ENCODE results near the gene THSD4. TPM values are rescaled to one million over a fixed set of nuclear protein-coding genes. Genes with fewer than 3 reads are reported as not detected.

THSD4 gene
- total RNA-seq, 5 donors from 2014 or later (not counting 1 experiment from before 2014, with no cell fraction given): 0.03 to 0.23 (median 0.18) TPM; not detected in 2

GRCh38 chr15:71139241-71139640, 24.0 kb downstream of the THSD4 start:
- ATAC-seq (replicated peaks in 1 of 4) (no peak), DNase-seq (no peak)
- Histone ChIP-seq H3K36me3 (ENCODE audit: control insufficient read depth in 2 of 2, extremely low read depth in 1 of 2, insufficient read depth in 1 of 2, low read length in 1 of 2) (no peaks in the 10 kb centered on the region), H3K9me3 (no peaks in the 10 kb centered on the region), H3K27ac (ENCODE audit: low read length) (no peak overlapping the region), H3K27me3 (replicated peaks in 1 of 2; ENCODE audit: control insufficient read depth in 2 of 2, extremely low read depth in 1 of 2, insufficient read depth in 2 of 2, low read length in 1 of 2) (peaks cover 0 to 14% of the 10 kb centered on the region in 2 experiments), H3K4me3 (ENCODE audit: control insufficient read depth in 1 of 2, extremely low read depth in 1 of 2, low read length in 1 of 2) (no peak overlapping the region), H3K4me1 (ENCODE audit: control insufficient read depth in 1 of 2, extremely low read depth in 1 of 2, insufficient read depth in 2 of 2, low read length in 2 of 2) (no peaks in the 10 kb centered on the region)
- H3K9me3 Mint-ChIP-seq: no peaks in the 10 kb centered on the region
- WGBS (ENCODE audit: insufficient coverage): no CpG with 5 or more reads among the region's 1 CpG
- no peak overlapping the region for H3K4me3 Mint-ChIP-seq
- no peak overlapping the region for H3K27ac Mint-ChIP-seq
- H3K4me1 Mint-ChIP-seq: no peaks in the 10 kb centered on the region
- H3K36me3 Mint-ChIP-seq: no peaks in the 10 kb centered on the region
- CTCF ChIA-PET: no interaction called here
- H3K27me3 Mint-ChIP-seq: peaks cover 14 to 17% of the 10 kb centered on the region in 2 donors
- POLR2A ChIA-PET: no interaction called here

GRCh38 chr15:71141572-71141971, 26.3 kb downstream of the THSD4 start:
- no peak overlapping the region for H3K4me3 Mint-ChIP-seq
- no peaks in the 10 kb centered on the region for H3K36me3 Mint-ChIP-seq
- H3K9me3 Mint-ChIP-seq: no peaks in the 10 kb centered on the region
- WGBS (ENCODE audit: insufficient coverage): 75% methylated on average over 4 of the region's 5 CpGs
- H3K27me3 ChIP-seq (replicated peaks in 1 of 2; ENCODE audit: control insufficient read depth in 2 of 2, extremely low read depth in 1 of 2, insufficient read depth in 2 of 2, low read length in 1 of 2): peaks cover 0 to 11% of the 10 kb centered on the region in 2 experiments
- H3K36me3 ChIP-seq (ENCODE audit: control insufficient read depth in 2 of 2, extremely low read depth in 1 of 2, insufficient read depth in 1 of 2, low read length in 1 of 2): no peaks in the 10 kb centered on the region
- H3K27me3 Mint-ChIP-seq: peaks cover 13 to 15% of the 10 kb centered on the region in 2 donors
- no peaks in the 10 kb centered on the region for H3K9me3 ChIP-seq
- no peak overlapping the region for H3K27ac ChIP-seq (ENCODE audit: low read length)
- ChIA-PET POLR2A (no interaction called here), CTCF (no interaction called here)
- H3K4me1 ChIP-seq (ENCODE audit: control insufficient read depth in 1 of 2, extremely low read depth in 1 of 2, insufficient read depth in 2 of 2, low read length in 2 of 2): no peaks in the 10 kb centered on the region
- H3K4me3 ChIP-seq (ENCODE audit: control insufficient read depth in 1 of 2, extremely low read depth in 1 of 2, low read length in 1 of 2): no peak overlapping the region
- ATAC-seq (replicated peaks in 1 of 4) (no peak), DNase-seq (no peak)
- no peaks in the 10 kb centered on the region for H3K4me1 Mint-ChIP-seq
- no peak overlapping the region for H3K27ac Mint-ChIP-seq

GRCh38 chr15:71142780-71143179, 27.5 kb downstream of the THSD4 start:
- H3K27me3 Mint-ChIP-seq: peaks cover 13 to 15% of the 10 kb centered on the region in 2 donors
- ChIA-PET POLR2A (no interaction called here), CTCF (no interaction called here)
- no peaks in the 10 kb centered on the region for H3K4me1 Mint-ChIP-seq
- Histone ChIP-seq H3K27me3 (replicated peaks in 1 of 2; ENCODE audit: control insufficient read depth in 2 of 2, extremely low read depth in 1 of 2, insufficient read depth in 2 of 2, low read length in 1 of 2) (peaks cover 0 to 8% of the 10 kb centered on the region in 2 experiments), H3K4me1 (ENCODE audit: control insufficient read depth in 1 of 2, extremely low read depth in 1 of 2, insufficient read depth in 2 of 2, low read length in 2 of 2) (no peaks in the 10 kb centered on the region), H3K9me3 (no peaks in the 10 kb centered on the region), H3K27ac (ENCODE audit: low read length) (no peak overlapping the region), H3K4me3 (ENCODE audit: control insufficient read depth in 1 of 2, extremely low read depth in 1 of 2, low read length in 1 of 2) (no peak overlapping the region), H3K36me3 (ENCODE audit: control insufficient read depth in 2 of 2, extremely low read depth in 1 of 2, insufficient read depth in 1 of 2, low read length in 1 of 2) (no peaks in the 10 kb centered on the region)
- ATAC-seq (replicated peaks in 1 of 4) (no peak), DNase-seq (no peak)
- H3K4me3 Mint-ChIP-seq: no peak overlapping the region
- WGBS (ENCODE audit: insufficient coverage): no CpG with 5 or more reads among the region's 3 CpGs
- H3K36me3 Mint-ChIP-seq: no peaks in the 10 kb centered on the region
- H3K9me3 Mint-ChIP-seq: no peaks in the 10 kb centered on the region
- H3K27ac Mint-ChIP-seq: no peak overlapping the region

- ChIA-PET POLR2A (no interaction called here), CTCF (interaction anchor here in 1 of 2 donors (0.6 kb wide), 1 partner anchor 57 kb away, joined by 4 read pairs; no protein-coding TSS in a partner anchor)
- Histone ChIP-seq H3K4me3 (ENCODE audit: control insufficient read depth in 1 of 2, extremely low read depth in 1 of 2, low read length in 1 of 2) (no peak overlapping the region), H3K27ac (ENCODE audit: low read length) (no peak overlapping the region), H3K4me1 (ENCODE audit: control insufficient read depth in 1 of 2, extremely low read depth in 1 of 2, insufficient read depth in 2 of 2, low read length in 2 of 2) (no peaks in the 10 kb centered on the region), H3K27me3 (replicated peaks in 1 of 2; ENCODE audit: control insufficient read depth in 2 of 2, extremely low read depth in 1 of 2, insufficient read depth in 2 of 2, low read length in 1 of 2) (peaks cover 0 to 5% of the 10 kb centered on the region in 2 experiments), H3K9me3 (no peaks in the 10 kb centered on the region), H3K36me3 (ENCODE audit: control insufficient read depth in 2 of 2, extremely low read depth in 1 of 2, insufficient read depth in 1 of 2, low read length in 1 of 2) (no peaks in the 10 kb centered on the region)
- no peak overlapping the region for H3K4me3 Mint-ChIP-seq
- peaks cover 13 to 15% of the 10 kb centered on the region in 2 donors for H3K27me3 Mint-ChIP-seq
- 100% methylated on average over 1 of the region's 10 CpGs for WGBS (ENCODE audit: insufficient coverage)
- H3K27ac Mint-ChIP-seq: no peak overlapping the region
- ATAC-seq (replicated peaks in 1 of 4): no peak
- H3K4me1 Mint-ChIP-seq: no peaks in the 10 kb centered on the region
- DNase-seq: no peak
- H3K36me3 Mint-ChIP-seq: no peaks in the 10 kb centered on the region
- no peaks in the 10 kb centered on the region for H3K9me3 Mint-ChIP-seq
These were observed 28.4 kb downstream of the THSD4 start for GRCh38 chr15:71143373-71144310.

- CTCF ChIA-PET: no interaction called here
- 38% methylated on average over 2 of the region's 2 CpGs for WGBS (ENCODE audit: insufficient coverage)
- H3K9me3 Mint-ChIP-seq: no peaks in the 10 kb centered on the region
- no peak for DNase-seq
- H3K4me1 Mint-ChIP-seq: no peaks in the 10 kb centered on the region
- H3K27ac Mint-ChIP-seq: no peak overlapping the region
- H3K4me3 Mint-ChIP-seq: no peak overlapping the region
- H3K27me3 ChIP-seq (replicated peaks in 1 of 2; ENCODE audit: control insufficient read depth in 2 of 2, extremely low read depth in 1 of 2, insufficient read depth in 2 of 2, low read length in 1 of 2): peaks cover 0 to 5% of the 10 kb centered on the region in 2 experiments
- peaks cover 8 to 15% of the 10 kb centered on the region in 2 donors for H3K27me3 Mint-ChIP-seq
- no peak overlapping the region for H3K4me3 ChIP-seq (ENCODE audit: control insufficient read depth in 1 of 2, extremely low read depth in 1 of 2, low read length in 1 of 2)
- ATAC-seq (replicated peaks in 1 of 4): no peak
- H3K36me3 Mint-ChIP-seq: no peaks in the 10 kb centered on the region
- H3K9me3 ChIP-seq: no peaks in the 10 kb centered on the region
- H3K4me1 ChIP-seq (ENCODE audit: control insufficient read depth in 1 of 2, extremely low read depth in 1 of 2, insufficient read depth in 2 of 2, low read length in 2 of 2): no peaks in the 10 kb centered on the region
- no peaks in the 10 kb centered on the region for H3K36me3 ChIP-seq (ENCODE audit: control insufficient read depth in 2 of 2, extremely low read depth in 1 of 2, insufficient read depth in 1 of 2, low read length in 1 of 2)
- no peak overlapping the region for H3K27ac ChIP-seq (ENCODE audit: low read length)
- POLR2A ChIA-PET: no interaction called here
These were observed 30.4 kb downstream of the THSD4 start for GRCh38 chr15:71145648-71146047.

GRCh38 chr15:71146580-71146982, 31.3 kb downstream of the THSD4 start:
- no peak overlapping the region for H3K27ac Mint-ChIP-seq
- ATAC-seq (replicated peaks in 1 of 4): no peak
- peaks cover 11 to 13% of the 10 kb centered on the region in 2 donors for H3K27me3 Mint-ChIP-seq

More at GRCh38 chr15:71146580-71146982, 31.3 kb downstream of the THSD4 start:
- no peak for DNase-seq
- peaks cover 0 to 4% of the 10 kb centered on the region in 2 experiments for H3K27me3 ChIP-seq (replicated peaks in 1 of 2; ENCODE audit: control insufficient read depth in 2 of 2, extremely low read depth in 1 of 2, insufficient read depth in 2 of 2, low read length in 1 of 2)
- no peaks in the 10 kb centered on the region for H3K4me1 ChIP-seq (ENCODE audit: control insufficient read depth in 1 of 2, extremely low read depth in 1 of 2, insufficient read depth in 2 of 2, low read length in 2 of 2)
- ChIA-PET POLR2A (no interaction called here), CTCF (no interaction called here)
- 86% methylated on average over 4 of the region's 4 CpGs for WGBS (ENCODE audit: insufficient coverage)
- H3K4me1 Mint-ChIP-seq: no peaks in the 10 kb centered on the region
- no peaks in the 10 kb centered on the region for H3K9me3 Mint-ChIP-seq
- H3K27ac ChIP-seq (ENCODE audit: low read length): no peak overlapping the region
- no peaks in the 10 kb centered on the region for H3K9me3 ChIP-seq
- no peaks in the 10 kb centered on the region for H3K36me3 Mint-ChIP-seq
- no peak overlapping the region for H3K4me3 Mint-ChIP-seq
- no peak overlapping the region for H3K4me3 ChIP-seq (ENCODE audit: control insufficient read depth in 1 of 2, extremely low read depth in 1 of 2, low read length in 1 of 2)
- H3K36me3 ChIP-seq (ENCODE audit: control insufficient read depth in 2 of 2, extremely low read depth in 1 of 2, insufficient read depth in 1 of 2, low read length in 1 of 2): no peaks in the 10 kb centered on the region

Measured in T-cell (primary cell).